ENCODE results near the gene ZNF613.
A peak's percentile ranks its signal among the peaks of the same experiment; 100 is the strongest.
"Not testable (repeated sequence)": the region's sequence is repeated elsewhere in the genome, so short reads cannot be mapped to it uniquely, and the experiment has no call there.

Gene ZNF613

GRCh38 chr19:51926784-51927741 lies at the start of gene ZNF613:
ZNF613 (plus strand) TSS chr19:51927472; CDS start chr19:51936221, 8,749 bp downstream.
- DNase-seq (ENCODE audit: low read depth in 2 of 3, low spot score in 1 of 3): peak; percentile 74 to 79 (median 75)

- no peak for DNase-seq (ENCODE audit: low read depth in 2 of 3, low spot score in 1 of 3)
Observed at GRCh38 chr19:51882518-51882917, 44.8 kb upstream of the ZNF613 start.

- DNase-seq (ENCODE audit: low read depth in 2 of 3, low spot score in 1 of 3): no peak
Observed at GRCh38 chr19:51884713-51885112, 42.6 kb upstream of the ZNF613 start.

GRCh38 chr19:51887522-51888498 lies 39.5 kb upstream of the ZNF613 start, which contains the start of gene ZNF577:
ZNF577 (minus strand) TSS chr19:51887951; CDS start chr19:51880382, 7,569 bp downstream.
- peak; percentile 40 to 66 (median 49) for DNase-seq (ENCODE audit: low read depth in 2 of 3, low spot score in 1 of 3)

GRCh38 chr19:51889934-51890333 lies 37.3 kb upstream of the ZNF613 start:
- DNase-seq (ENCODE audit: low read depth in 2 of 3, low spot score in 1 of 3): no peak

- no peak for DNase-seq (ENCODE audit: low read depth in 2 of 3, low spot score in 1 of 3)
Observed at GRCh38 chr19:51891193-51891747, 36.0 kb upstream of the ZNF613 start.

- DNase-seq (ENCODE audit: low read depth in 2 of 3, low spot score in 1 of 3): no peak
Observed at GRCh38 chr19:51901860-51902259, 25.4 kb upstream of the ZNF613 start.

- DNase-seq (ENCODE audit: low read depth in 2 of 3, low spot score in 1 of 3): no peak
Observed at GRCh38 chr19:51903192-51903591, 24.1 kb upstream of the ZNF613 start.

GRCh38 chr19:51904331-51905165 lies 22.7 kb upstream of the ZNF613 start, which contains the start of gene ZNF649:
ZNF649 (minus strand) TSS chr19:51905017; CDS start chr19:51900107, 4,910 bp downstream.
- peak; percentile 69 to 73 (median 71) for DNase-seq (ENCODE audit: low read depth in 2 of 3, low spot score in 1 of 3)

- no peak for DNase-seq (ENCODE audit: low read depth in 2 of 3, low spot score in 1 of 3)
Observed at GRCh38 chr19:51905206-51905605, 22.1 kb upstream of the ZNF613 start.

- DNase-seq (ENCODE audit: low read depth in 2 of 3, low spot score in 1 of 3): not testable (repeated sequence)
Observed at GRCh38 chr19:51905639-51906038, 21.6 kb upstream of the ZNF613 start.

- DNase-seq (ENCODE audit: low read depth in 2 of 3, low spot score in 1 of 3): not testable (repeated sequence)
Observed at GRCh38 chr19:51906108-51906507, 21.2 kb upstream of the ZNF613 start.

GRCh38 chr19:51907981-51908380 lies 19.3 kb upstream of the ZNF613 start:
- not testable (repeated sequence) for DNase-seq (ENCODE audit: low read depth in 2 of 3, low spot score in 1 of 3)

- DNase-seq (ENCODE audit: low read depth in 2 of 3, low spot score in 1 of 3): no peak
Observed at GRCh38 chr19:51915324-51915867, 11.9 kb upstream of the ZNF613 start.

- DNase-seq (ENCODE audit: low read depth in 2 of 3, low spot score in 1 of 3): no peak
Observed at GRCh38 chr19:51916167-51916566, 11.1 kb upstream of the ZNF613 start.

GRCh38 chr19:51919606-51920005 lies 7.7 kb upstream of the ZNF613 start:
- DNase-seq (ENCODE audit: low read depth in 2 of 3, low spot score in 1 of 3): no peak

- no peak for DNase-seq (ENCODE audit: low read depth in 2 of 3, low spot score in 1 of 3)
Observed at GRCh38 chr19:51921949-51922348, 5.3 kb upstream of the ZNF613 start.

GRCh38 chr19:51926426-51926783 lies 867 bp upstream of the ZNF613 start:
- no peak for DNase-seq (ENCODE audit: low read depth in 2 of 3, low spot score in 1 of 3)

- DNase-seq (ENCODE audit: low read depth in 2 of 3, low spot score in 1 of 3): no peak
Observed at GRCh38 chr19:51927859-51928258, 587 bp downstream of the ZNF613 start.

- no peak for DNase-seq (ENCODE audit: low read depth in 2 of 3, low spot score in 1 of 3)
Observed at GRCh38 chr19:51931921-51932320, 4.6 kb downstream of the ZNF613 start.

All from stimulated activated CD4-positive, alpha-beta T cell treated with anti-CD3 and anti-CD28 coated beads, Interleukin-12 subunit alpha, Interleukin-12 subunit beta, amount 100 ng/mL, for 48 hours (primary cell).